Measurements from ENCODE around the gene FOXL3.

Gene FOXL3

DNA sequence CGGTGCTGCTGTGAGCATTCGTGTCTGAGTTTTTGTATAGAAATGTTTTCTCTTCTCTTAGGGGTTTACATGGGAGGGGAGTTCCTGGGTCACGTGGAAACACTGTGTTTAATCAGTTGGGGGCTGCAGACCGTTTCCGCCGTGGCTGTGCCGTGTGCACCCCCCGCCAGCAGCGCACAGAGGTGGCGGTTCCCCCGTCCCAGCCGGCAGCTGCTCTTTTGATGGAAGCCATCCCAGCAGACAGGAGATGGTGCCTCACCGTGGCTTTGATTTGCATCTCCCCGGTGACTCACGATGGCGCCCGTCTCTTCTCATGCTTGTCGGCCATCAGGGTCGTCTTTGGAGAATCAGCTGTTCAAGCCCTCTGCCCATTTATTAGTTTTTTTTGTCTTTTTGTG is 34.9 kb upstream of the FOXL3 start:
- H3K4me3 ChIP-seq (ENCODE audit: low read depth, low read length): no peak overlapping the region
- no peak for DNase-seq (ENCODE audit: low read depth)
- TF ChIP-seq, protein P1, sequence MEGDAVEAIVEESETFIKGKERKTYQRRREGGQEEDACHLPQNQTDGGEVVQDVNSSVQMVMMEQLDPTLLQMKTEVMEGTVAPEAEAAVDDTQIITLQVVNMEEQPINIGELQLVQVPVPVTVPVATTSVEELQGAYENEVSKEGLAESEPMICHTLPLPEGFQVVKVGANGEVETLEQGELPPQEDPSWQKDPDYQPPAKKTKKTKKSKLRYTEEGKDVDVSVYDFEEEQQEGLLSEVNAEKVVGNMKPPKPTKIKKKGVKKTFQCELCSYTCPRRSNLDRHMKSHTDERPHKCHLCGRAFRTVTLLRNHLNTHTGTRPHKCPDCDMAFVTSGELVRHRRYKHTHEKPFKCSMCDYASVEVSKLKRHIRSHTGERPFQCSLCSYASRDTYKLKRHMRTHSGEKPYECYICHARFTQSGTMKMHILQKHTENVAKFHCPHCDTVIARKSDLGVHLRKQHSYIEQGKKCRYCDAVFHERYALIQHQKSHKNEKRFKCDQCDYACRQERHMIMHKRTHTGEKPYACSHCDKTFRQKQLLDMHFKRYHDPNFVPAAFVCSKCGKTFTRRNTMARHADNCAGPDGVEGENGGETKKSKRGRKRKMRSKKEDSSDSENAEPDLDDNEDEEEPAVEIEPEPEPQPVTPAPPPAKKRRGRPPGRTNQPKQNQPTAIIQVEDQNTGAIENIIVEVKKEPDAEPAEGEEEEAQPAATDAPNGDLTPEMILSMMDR (IDR thresholded peaks at IDR 0.05; ENCODE audit: low read depth, low read length, missing control alignments): no peak
- in situ Hi-C loops (cut with HindIII; ENCODE audit: low sequenced_read_pairs): no loop called here

DNA sequence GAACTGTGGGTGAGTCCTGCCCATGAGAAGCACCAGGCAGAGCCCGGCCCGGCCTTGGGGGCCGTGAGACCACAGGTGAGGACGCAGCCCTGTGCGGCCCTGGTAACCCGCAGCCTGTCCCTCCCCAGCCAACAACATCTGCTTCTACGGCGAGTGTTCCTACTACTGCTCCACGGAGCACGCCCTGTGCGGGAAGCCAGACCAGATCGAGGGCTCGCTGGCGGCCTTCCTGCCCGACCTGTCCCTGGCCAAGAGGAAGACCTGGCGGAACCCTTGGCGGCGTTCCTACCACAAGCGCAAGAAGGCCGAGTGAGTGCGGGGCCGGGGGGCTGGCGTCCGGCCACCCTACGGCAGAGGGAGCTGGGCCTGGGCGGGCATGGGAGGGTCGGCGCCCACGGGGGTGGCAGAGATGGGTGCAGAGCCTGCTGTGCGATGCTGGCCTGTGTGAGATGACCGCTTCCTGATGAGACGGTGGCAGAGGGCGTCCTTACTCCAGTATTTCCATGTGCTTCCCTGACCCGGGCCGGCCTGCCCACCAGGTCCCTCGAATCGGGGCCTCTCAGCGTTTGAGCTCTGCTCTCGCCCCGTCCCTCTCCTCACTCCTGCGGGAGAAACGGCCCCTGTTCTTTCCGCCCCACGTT is 34.1 kb upstream of the FOXL3 start:
- in situ Hi-C loops (cut with HindIII; ENCODE audit: low sequenced_read_pairs): no loop called here
- no peak for DNase-seq (ENCODE audit: low read depth)
- TF ChIP-seq, protein P1 (IDR thresholded peaks at IDR 0.05; ENCODE audit: low read depth, low read length, missing control alignments): no peak
- H3K4me3 ChIP-seq (ENCODE audit: low read depth, low read length): no peak overlapping the region

DNA sequence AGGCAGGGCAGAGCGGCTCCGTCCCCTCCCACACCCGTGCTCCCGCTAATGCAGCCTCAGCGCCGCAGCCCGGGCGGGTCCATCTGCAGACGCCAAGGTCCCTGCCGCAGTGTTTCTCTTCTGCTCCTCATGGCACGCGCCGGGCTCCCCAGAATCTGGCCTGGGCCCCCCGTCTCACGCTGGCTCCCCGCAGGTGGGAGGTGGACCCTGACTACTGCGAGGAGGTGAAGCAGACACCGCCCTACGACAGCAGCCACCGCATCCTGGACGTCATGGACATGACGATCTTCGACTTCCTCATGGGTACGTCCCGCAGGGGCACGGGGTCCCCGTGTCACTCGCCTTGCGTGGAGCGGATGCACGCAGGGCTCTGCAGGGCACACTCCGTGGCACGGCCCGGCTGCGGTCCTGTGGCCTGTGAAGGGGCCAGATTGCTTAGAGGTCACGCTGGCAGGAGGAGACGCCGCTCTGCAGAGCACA is 33.5 kb upstream of the FOXL3 start:
- in situ Hi-C loops (cut with HindIII; ENCODE audit: low sequenced_read_pairs): no loop called here
- TF ChIP-seq, protein P1 (IDR thresholded peaks at IDR 0.05; ENCODE audit: low read depth, low read length, missing control alignments): no peak
- no peak for DNase-seq (ENCODE audit: low read depth)
- H3K4me3 ChIP-seq (ENCODE audit: low read depth, low read length): no peak overlapping the region

DNA sequence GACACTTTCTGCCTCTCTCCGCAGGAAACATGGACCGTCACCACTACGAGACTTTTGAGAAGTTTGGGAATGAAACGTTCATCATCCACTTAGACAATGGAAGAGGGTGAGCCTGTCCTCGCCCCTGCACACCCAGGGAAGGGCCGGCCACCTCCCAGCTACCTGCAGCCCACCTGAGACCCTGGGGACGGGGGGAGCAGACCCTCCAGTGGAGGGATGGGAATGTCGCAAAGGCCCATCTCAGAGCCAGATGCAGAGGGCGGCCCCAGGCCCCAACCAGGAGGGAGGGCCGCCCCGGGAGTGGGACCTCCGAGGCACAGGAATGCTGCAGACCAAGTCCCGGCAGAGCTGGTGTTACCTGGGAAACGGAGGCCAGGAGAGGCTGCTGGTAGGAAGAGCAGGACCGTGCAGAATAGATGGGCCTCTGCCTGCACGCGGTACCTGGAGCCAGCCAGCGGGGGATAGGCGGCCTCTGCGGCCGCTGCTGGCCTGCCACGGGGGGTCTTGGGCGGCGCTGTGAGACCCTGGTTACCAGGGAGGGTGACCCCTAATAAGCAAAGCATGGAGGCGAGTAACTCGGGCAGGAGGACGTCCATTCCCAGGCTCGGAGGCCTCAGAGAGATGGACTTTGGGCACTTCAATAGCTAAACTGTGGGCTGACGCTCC is 32.9 kb upstream of the FOXL3 start:
- H3K4me3 ChIP-seq (ENCODE audit: low read depth, low read length): no peak overlapping the region
- TF ChIP-seq, protein P1 (IDR thresholded peaks at IDR 0.05; ENCODE audit: low read depth, low read length, missing control alignments): no peak
- DNase-seq (ENCODE audit: low read depth): no peak
- in situ Hi-C loops (cut with HindIII; ENCODE audit: low sequenced_read_pairs): no loop called here

DNA sequence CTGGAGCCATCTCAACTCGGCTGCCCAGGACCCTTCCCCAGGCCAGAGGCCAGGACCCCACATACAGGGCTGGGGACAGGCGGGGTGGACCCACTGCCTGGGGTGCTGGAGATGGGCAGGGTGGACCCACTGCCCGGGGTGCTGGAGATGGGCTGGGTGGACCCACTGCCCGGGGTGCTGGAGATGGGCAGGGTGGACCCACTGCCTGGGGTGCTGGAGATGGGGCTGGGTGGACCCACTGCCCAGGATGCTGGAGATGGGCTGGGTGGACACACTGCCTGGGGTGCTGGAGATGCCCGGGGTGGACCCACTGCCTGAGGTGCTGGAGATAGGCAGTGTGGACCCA is 32.4 kb upstream of the FOXL3 start:
- H3K4me3 ChIP-seq (ENCODE audit: low read depth, low read length): no peak overlapping the region
- DNase-seq (ENCODE audit: low read depth): no peak
- in situ Hi-C loops (cut with HindIII; ENCODE audit: low sequenced_read_pairs): no loop called here
- TF ChIP-seq, protein P1 (IDR thresholded peaks at IDR 0.05; ENCODE audit: low read depth, low read length, missing control alignments): no peak

DNA sequence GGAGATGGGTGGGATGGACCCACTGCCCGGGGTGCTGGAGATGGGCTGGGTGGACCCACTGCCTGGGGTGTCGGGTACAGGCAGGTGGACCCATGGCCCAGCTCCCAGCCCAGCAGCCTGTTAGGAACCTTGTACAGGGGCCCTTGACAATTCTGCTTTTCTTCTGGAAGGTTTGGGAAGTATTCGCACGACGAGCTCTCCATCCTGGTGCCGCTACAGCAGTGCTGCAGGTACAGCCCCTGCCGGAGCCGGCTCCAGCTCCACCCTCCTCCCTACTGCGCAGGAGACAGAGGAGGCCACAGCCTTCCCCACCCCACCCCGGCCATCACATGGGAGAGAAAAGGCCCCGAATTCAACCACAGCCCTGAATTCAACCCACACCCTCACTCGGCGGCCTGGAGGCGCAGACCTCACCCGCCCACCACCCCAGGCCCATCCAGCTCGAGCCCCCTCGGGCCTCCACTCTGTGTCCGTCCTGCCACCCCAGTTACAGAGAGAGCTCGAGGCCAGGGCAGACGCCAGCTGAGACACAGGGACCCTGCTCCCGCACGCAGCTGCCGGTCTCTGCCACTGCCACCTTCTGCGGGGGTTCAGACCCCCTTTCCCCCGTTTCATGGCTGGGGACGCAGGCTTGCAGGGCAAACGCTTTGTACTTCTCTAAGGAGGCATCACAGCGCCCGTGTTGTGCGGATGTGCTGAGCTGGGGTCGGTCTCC is 31.3 kb upstream of the FOXL3 start:
- no peak for DNase-seq (ENCODE audit: low read depth)
- in situ Hi-C loops (cut with HindIII; ENCODE audit: low sequenced_read_pairs): no loop called here
- no peak overlapping the region for H3K4me3 ChIP-seq (ENCODE audit: low read depth, low read length)
- TF ChIP-seq, protein P1 (IDR thresholded peaks at IDR 0.05; ENCODE audit: low read depth, low read length, missing control alignments): no peak
